Mammary epithelial cell (primary cell): ENCODE results near the gene CDKN1C.

Source experiments
- EZH2 ChIP-seq: IDR thresholded peaks from 2 replicates; pipeline ENCODE4 v1.6.1; 2012; ENCODE audit warnings: low read length, inconsistent platforms, borderline replicate concordance
- TF ChIP-seq, protein P1 (sequence below), 2 donors: IDR thresholded peaks in 1 of 2; conservative IDR thresholded peaks in 1 of 2; 2 replicates each; pipeline ENCODE4 v1.5.1; 2011 to 2012; ENCODE audit warnings: inconsistent platforms in 2 of 2, low read length in 2 of 2, mild to moderate bottlenecking in 2 of 2, control low read depth in 1 of 2, low read depth in 1 of 2; ENCODE audit not compliant: insufficient read depth in 1 of 2; ENCODE audit errors: extremely low read depth in 1 of 2

DNA sequence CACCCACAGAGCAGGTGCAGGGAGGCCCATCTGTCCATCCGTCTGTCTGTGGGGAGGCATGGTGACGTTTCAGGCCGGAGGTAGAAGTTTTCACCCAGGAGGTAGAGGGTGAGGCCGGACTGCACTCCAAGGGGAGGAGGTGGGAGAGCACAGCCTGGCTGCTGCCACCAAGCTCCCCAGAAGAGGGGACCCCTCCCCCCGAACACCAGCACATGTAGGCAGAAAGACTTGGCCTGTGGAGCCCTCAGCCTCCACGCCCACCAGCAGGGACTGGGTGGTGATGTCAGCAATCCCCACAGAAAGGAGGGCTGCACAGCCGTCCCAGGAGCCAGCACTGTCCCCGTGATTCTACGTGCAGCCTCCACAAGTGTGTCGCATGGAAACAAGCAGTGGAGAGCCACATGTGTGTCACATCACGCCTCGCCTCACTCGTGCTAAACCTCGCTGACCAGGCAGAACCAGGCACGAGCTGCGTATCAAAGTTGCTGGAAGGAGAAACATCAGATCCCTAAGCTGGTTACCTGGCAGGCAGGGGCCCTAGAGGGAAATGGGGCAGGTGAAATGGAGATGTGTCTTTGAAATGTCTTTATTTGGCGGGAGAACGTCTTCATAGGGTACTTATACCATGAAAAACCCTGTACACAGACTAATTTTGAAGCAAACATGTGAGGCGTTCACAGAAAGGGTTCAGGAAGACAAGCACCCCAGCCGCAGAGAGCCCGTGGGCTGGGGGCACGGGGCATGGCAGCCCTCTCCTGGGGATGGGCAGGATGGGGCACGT is 49.1 kb downstream of the CDKN1C start:
- TF ChIP-seq, protein P1, sequence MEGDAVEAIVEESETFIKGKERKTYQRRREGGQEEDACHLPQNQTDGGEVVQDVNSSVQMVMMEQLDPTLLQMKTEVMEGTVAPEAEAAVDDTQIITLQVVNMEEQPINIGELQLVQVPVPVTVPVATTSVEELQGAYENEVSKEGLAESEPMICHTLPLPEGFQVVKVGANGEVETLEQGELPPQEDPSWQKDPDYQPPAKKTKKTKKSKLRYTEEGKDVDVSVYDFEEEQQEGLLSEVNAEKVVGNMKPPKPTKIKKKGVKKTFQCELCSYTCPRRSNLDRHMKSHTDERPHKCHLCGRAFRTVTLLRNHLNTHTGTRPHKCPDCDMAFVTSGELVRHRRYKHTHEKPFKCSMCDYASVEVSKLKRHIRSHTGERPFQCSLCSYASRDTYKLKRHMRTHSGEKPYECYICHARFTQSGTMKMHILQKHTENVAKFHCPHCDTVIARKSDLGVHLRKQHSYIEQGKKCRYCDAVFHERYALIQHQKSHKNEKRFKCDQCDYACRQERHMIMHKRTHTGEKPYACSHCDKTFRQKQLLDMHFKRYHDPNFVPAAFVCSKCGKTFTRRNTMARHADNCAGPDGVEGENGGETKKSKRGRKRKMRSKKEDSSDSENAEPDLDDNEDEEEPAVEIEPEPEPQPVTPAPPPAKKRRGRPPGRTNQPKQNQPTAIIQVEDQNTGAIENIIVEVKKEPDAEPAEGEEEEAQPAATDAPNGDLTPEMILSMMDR (conservative IDR thresholded peaks at IDR 0.05 in 1 of 2, IDR thresholded peaks at IDR 0.05 in 1 of 2; ENCODE audit: extremely low read depth in 1 of 2, insufficient read depth in 1 of 2, low read depth in 1 of 2, low read length in 2 of 2) = no peak
- no peak for TF ChIP-seq EZH2
